Activated T-cell treated with anti-CD3 and anti-CD28 coated beads for 1 hour (primary cell): ENCODE measurements around the gene VOPP1.

Experiments
- DNase-seq: peaks from one replicate; pipeline ENCODE4 v3.0.0-alpha.2; 2020; ENCODE audit warnings: low read depth

Gene VOPP1

GRCh38 chr7:55432939-55433784 is 139.1 kb downstream of the VOPP1 start:
- no peak for DNase-seq

DNA sequence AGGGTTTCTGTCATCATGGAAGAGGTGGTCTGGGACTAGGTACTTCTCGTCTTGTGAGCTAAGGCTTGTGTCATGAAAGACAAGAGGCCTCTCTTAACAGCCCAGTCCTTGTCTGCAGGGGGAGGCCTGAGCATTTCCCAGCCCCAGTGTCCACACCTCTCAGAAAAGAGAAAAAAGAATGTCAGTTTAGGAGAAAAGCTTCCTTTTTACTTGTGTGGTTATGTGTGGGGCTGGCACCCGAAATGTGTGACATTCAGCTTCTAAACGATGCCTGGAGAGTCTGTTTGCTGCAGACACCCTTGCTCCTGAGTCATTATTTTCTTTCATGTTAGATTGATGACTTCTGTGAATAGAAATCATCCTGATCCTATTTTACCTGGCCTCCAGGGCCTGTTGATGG is 139.8 kb downstream of the VOPP1 start:
- DNase-seq: no peak

DNA sequence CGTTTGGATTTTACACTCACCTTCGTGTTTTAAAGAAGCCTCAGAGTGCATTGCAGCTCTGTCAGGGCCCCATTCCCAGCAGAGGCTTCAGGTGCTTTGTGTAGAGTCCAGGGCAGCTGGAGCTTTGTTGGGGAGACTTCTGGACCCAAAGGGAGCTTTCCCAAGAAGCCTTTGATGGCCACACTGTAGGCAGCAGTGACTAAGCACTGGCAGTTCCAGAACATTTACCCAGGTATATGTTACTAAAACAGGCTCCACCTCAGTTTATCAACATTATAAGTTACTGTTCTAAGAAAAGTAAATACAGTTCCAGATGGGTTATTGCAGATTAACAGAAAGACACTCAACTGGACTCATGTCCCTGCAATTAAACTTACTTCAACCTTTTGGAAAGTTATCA is 140.4 kb downstream of the VOPP1 start:
- no peak for DNase-seq

DNA sequence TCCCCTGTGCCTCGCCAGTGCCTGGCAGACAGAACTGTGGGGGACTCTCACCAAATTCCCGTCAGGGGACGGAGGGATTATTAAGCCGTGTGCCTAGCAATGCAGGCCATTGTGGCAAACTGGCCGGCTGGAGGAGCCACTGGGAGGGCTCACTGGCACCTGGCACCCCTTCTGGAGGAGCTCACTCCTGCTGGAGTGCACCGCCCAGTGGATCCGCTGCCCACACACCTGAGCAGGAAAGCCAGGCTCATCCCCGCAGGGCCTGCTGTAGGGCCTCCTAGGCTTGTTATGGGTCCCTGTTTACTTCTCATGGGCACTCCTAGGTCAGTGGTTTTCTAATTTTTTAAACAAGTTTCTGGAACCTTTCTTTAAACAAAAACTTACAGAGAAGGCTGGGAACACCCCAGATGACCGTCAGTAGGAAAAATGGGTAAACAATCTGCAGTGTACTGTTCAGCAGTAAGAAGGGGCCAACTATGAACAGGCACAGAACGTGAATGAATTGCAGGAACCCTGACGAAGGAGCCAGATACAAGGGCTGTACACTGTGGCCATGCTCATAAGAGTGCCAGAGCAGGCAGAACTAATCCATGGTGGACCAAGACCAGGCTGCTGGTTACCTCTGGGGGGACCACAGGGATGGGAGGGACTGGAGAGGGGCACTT is 142.3 kb downstream of the VOPP1 start:
- DNase-seq: no peak

DNA sequence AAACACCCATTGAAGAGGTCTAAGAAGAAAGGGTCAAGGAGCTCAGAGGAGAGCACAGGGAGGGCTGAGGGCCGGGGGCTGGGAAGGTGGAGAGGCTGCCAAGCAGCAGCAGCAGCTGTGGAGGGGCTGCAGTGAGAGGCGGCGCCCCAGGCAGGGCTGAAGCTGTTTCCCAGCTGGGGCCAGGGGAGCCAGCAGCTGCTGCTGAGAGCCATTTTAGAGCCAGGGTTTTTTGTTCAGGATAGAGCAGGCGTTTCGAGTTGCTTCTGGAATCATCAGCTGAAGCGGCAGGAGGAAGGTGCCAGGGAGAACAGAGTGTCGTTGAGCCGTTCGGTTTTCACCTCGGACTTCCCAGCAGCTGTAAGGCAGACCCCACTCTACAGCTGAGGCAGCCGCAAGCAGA is 144.5 kb downstream of the VOPP1 start:
- DNase-seq: no peak

GRCh38 chr7:55427342-55427741 is 145.0 kb downstream of the VOPP1 start:
- DNase-seq: no peak

GRCh38 chr7:55426676-55427075 is 145.6 kb downstream of the VOPP1 start:
- DNase-seq: no peak

DNA sequence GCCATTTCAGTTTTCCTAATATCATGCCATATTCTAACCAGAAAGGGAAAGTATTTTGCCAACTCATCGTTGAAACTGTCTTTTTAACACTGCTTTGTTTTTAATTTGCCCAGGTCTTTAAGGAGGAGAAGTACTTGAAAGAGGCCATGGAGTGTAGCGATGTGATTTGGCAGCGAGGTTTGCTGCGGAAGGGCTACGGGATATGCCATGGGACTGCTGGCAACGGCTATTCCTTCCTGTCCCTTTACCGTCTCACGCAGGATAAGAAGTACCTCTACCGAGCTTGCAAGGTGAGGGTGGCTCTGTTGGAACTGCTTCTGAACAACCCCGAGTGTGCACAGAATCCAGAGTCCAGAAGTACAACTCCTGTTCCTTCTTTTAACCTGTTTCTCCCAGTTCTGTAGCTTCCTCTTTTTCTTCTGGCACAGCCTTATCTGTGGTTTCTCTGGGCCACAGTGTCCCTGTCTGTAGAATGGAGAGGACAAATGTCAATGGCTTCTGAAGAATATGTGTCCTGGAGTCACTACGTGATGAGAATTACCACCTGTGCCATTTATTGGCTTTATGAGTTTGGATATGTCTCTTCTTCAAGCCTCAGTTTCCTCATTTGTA is 147.1 kb downstream of the VOPP1 start:
- DNase-seq: no peak

DNA sequence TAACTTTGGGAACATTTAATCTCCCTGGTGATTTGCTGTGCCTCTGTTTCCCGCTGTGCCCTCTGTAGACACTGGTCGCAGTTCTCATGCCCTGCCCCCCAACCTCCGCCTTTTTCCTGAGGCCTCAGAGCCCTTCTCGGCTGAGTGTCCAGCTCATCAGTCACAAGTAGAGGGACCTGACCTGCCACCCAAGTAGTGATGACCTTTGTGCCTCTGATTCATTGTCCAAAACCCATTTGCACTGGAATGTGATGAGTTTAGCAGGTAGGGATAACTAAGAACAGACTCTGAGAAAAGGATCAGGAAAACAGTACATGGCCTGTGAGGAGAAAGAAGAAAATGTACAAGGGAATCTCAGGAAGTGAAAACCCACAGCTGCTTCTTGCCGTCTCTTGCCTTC is 148.4 kb downstream of the VOPP1 start:
- DNase-seq: no peak

DNA sequence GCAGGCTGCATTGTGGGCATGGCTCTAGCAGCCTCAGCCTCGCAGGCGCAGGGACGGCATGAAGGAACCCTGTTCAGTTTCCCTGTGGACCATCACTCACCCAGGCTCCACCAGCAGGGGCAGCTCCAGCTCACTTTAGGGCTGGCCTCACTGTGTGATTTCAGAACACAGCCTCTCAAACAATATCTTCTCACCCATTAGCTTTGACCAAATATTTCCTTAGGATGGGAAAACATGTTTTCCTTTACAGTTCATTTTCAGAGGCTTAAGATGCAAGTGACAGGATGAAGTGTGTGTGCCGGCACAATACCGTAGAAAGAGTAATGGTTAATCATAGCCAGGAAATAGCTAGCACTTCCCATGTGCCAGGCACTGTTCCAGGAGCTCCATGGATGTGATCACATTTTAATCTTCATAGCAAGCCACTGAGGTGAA is 149.0 kb downstream of the VOPP1 start:
- no peak for DNase-seq
